C4-2B (cell line): ENCODE data around the gene MTHFR.

Source experiments
- H3K27ac ChIP-seq: fragments of 450-650 bp; 2 replicates; pipeline ENCODE4 v1.5.1; 2017
- ZFX ChIP-seq: fragments of 450-650 bp; IDR thresholded peaks from 2 replicates; pipeline ENCODE4 v1.6.1; 2017
- TF ChIP-seq, protein P1 (sequence below): fragments of 450-650 bp; conservative IDR thresholded peaks from 2 replicates; pipeline ENCODE4 v1.5.1; 2017; ENCODE audit warnings: mild to moderate bottlenecking

MTHFR gene

DNA sequence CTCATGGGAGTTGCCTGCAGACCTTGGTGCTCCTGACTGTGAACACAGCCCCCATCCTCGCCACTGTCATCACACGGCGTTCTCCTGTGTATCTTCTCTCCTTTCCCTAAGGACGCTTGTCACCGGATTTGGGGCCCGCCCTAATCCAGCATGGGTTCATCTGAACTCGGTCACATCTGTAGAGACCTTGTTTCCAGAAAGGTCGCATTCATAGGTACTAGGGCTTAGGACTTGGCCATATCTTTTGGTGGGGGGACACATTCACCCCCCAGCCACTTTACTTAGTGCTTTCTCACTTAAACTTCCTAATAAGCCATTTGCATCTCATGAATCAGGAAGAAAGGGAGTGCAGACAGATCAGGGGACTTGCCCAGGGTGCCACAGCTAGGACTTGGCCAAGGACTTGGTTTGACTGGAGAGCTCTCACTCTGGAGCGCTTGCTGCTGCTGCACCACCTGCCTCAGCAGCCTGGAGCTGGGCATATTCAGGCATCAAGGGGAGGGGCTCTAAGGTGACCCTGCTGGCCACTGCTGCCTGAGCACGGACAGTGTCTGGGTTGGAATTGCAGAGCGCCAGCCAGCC, 32.1 kb upstream of the MTHFR start:
- no peak overlapping the region for H3K27ac ChIP-seq

DNA sequence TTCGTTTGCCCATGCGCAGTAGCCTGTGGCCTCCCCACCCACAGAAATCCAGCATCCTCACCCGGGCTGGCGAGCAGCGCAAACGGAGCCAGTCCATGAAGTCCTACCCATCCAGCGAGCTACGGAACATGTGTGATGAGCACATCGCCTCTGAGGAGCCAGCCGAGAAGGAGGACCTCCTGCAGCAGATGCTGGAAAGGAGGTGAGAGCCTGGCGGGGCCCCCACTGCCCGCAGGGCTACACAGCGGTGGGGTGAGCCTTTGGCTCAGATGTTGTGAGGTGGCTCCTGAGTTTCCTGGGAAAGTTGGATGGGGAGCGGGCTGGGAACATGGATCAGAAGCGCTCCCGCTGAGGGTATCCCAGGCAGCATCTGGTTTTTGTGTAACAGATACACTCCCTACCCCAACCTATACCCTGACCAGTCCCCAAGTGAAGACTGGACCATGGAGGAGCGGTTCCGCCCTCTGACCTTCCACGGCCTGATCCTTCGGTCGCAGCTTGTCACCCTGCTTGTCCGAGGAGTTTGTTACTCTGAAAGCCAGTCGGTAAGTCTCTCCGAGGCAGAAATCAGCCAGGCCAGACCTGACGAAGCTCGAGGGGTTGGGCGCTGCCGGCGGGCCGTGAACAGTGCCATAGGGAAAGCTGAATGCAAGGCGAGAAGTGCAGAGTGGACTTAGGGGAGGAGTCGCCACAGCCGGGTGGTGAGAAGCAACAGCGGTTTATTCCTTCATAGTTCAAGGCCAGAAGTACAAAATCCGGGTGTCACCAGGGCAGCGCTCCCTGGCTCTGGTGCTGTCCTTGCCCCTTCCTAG, 31.4 kb upstream of the MTHFR start:
- no peak overlapping the region for H3K27ac ChIP-seq
- TF ChIP-seq ZFX: no peak
- TF ChIP-seq, protein P1, sequence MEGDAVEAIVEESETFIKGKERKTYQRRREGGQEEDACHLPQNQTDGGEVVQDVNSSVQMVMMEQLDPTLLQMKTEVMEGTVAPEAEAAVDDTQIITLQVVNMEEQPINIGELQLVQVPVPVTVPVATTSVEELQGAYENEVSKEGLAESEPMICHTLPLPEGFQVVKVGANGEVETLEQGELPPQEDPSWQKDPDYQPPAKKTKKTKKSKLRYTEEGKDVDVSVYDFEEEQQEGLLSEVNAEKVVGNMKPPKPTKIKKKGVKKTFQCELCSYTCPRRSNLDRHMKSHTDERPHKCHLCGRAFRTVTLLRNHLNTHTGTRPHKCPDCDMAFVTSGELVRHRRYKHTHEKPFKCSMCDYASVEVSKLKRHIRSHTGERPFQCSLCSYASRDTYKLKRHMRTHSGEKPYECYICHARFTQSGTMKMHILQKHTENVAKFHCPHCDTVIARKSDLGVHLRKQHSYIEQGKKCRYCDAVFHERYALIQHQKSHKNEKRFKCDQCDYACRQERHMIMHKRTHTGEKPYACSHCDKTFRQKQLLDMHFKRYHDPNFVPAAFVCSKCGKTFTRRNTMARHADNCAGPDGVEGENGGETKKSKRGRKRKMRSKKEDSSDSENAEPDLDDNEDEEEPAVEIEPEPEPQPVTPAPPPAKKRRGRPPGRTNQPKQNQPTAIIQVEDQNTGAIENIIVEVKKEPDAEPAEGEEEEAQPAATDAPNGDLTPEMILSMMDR: no peak

More for the DNA sequence above, 32.1 kb upstream of the MTHFR start:
- TF ChIP-seq, protein P1: no peak
- no peak for TF ChIP-seq ZFX

DNA sequence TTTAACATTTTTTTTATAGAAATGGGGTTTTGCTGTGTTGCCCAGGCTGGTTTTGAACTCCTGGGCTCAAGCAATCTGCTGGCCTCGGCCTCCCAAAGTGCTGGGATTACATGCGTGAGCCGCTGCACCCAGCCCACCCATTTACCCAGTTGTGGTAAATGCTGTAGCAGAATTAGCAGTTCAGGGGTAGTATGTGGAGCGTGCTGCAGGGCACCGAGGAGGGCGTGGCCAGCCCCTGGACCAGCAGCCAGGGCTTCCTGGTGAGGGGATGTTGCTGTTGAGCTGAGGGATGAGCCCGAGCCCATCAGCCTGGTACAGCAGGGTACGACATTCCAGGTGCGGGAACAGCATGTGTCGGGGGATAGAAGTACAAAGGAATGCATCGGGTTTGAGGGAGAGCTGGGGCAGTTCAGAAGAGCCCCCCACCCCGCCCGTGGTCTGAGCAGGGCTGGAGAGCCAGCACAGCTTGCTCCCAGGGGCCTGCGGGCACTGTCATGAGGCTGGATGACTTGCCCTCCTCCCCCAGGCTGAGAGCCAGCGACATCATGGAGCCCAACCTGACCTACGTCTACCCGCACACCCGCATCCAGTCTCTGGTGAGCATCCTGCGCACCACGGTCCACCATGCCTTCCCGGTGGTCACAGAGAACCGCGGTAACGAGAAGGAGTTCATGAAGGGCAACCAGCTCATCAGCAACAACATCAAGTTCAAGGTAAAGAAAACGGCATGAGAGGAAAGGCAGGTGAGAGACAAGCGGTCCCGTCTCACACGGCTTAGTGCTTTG, 29.9 kb upstream of the MTHFR start:
- TF ChIP-seq ZFX: no peak
- TF ChIP-seq, protein P1: no peak
- H3K27ac ChIP-seq: no peak overlapping the region

DNA sequence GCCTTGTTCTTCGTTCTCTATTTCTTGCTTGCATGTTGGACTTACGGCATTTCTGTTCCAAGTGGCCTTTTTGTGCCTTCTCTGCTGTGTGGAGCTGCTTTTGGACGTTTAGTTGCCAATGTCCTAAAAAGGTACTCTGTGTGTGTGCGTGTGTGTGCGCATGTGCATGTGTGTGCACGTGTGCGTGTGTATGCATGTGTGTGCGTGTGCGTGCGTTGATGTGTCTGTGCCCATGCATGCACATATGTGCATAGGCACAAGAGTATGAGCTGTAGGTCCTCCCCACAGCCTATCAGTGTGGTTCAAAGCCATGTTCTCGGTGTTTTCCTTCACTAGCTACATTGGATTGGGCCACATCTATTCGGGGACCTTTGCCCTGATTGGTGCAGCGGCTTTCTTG, 28.1 kb upstream of the MTHFR start:
- no peak overlapping the region for H3K27ac ChIP-seq
- TF ChIP-seq ZFX: no peak
- TF ChIP-seq, protein P1: no peak

DNA sequence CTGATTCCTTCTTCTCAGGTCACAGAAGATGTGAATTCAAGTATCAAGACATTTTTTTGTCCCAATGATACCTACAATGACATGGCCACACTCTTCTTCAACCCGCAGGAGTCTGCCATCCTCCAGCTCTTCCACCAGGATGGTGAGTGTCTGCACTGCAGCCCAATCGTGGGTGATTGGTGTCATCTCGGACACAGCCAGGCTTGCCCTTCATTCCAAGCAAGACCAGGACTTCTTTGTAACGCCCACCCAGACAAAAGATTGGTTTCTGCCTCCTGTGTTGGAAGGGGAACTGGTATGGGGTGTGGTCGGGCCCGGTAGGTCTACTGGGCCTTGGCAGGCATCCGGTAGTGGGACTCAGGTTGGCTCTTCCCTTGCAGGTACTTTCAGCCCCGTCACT, 27.7 kb upstream of the MTHFR start:
- H3K27ac ChIP-seq: no peak overlapping the region
- TF ChIP-seq ZFX: no peak
- TF ChIP-seq, protein P1: no peak

DNA sequence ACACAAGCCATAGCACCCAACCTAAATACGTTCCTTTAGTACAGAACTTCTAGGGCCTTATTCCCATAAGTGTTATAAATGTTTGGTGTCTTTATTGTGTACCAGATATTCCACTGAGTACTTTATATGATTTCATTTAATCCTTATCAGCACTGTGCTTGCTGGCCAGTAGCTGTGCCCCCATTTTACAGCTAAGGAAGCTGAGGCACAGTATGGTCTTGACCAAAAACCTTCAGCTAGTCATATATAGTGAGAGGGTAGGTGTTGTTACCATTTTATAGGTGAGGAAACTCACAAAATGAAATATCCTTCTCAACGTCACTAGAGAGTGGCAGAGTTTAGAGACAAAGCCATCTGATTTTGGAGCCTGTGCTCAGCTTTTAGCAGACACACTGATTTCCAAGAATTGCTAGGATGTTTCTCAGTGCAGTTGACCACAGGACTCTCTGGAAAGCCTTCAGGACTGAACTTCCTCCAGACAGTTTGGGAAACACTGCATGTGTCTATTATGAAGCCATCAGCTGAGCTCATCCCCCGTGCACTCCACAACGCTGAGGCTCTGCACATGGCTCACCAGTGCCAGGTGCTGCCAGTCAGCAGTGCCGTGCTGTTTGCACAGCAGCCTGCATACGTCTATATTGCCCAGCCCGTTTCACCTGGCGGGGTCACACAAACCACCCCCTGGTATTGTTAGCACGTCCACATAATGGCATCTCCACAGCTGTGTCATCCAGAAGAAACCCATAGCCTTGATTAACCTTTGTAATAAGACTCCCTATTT, 26.4 kb upstream of the MTHFR start:
- TF ChIP-seq ZFX: no peak
- TF ChIP-seq, protein P1: no peak

More for the DNA sequence above, 26.4 kb upstream of the MTHFR start:
- no peak overlapping the region for H3K27ac ChIP-seq
